ENCODE data around the gene NDUFB5.

Gene NDUFB5

GRCh38 chr3:179580992-179581391, 23.6 kb upstream of the NDUFB5 start:
- CTCF ChIA-PET: no interaction called here

More at GRCh38 chr3:179580992-179581391, 23.6 kb upstream of the NDUFB5 start:
- TF ChIP-seq ZNF366 (tag by site-specific recombination; conservative IDR thresholded peaks at IDR 0.05): no peak
- TF ChIP-seq, protein P1, sequence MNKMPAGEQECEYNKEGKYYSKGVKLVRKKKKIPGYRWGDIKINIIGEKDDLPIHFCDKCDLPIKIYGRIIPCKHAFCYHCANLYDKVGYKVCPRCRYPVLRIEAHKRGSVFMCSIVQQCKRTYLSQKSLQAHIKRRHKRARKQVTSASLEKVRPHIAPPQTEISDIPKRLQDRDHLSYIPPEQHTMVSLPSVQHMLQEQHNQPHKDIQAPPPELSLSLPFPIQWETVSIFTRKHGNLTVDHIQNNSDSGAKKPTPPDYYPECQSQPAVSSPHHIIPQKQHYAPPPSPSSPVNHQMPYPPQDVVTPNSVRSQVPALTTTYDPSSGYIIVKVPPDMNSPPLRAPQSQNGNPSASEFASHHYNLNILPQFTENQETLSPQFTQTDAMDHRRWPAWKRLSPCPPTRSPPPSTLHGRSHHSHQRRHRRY (tag by site-specific recombination; IDR thresholded peaks at IDR 0.05): no peak
- no peak for TF ChIP-seq ZNF776 (tag by site-specific recombination; IDR thresholded peaks at IDR 0.05; ENCODE audit: borderline replicate concordance)
- TF ChIP-seq ZNF473 (tag by site-specific recombination; IDR thresholded peaks at IDR 0.05): no peak
- no peak for TF ChIP-seq REST (tag by site-specific recombination; IDR thresholded peaks at IDR 0.05)
- TF ChIP-seq ZNF600 (tag by site-specific recombination; IDR thresholded peaks at IDR 0.05): no peak
- no peak for TF ChIP-seq ZNF785 (tag by site-specific recombination; IDR thresholded peaks at IDR 0.05)
- no peak for TF ChIP-seq OVOL3 (tag by site-specific recombination; IDR thresholded peaks at IDR 0.05)
- TF ChIP-seq, protein P2, sequence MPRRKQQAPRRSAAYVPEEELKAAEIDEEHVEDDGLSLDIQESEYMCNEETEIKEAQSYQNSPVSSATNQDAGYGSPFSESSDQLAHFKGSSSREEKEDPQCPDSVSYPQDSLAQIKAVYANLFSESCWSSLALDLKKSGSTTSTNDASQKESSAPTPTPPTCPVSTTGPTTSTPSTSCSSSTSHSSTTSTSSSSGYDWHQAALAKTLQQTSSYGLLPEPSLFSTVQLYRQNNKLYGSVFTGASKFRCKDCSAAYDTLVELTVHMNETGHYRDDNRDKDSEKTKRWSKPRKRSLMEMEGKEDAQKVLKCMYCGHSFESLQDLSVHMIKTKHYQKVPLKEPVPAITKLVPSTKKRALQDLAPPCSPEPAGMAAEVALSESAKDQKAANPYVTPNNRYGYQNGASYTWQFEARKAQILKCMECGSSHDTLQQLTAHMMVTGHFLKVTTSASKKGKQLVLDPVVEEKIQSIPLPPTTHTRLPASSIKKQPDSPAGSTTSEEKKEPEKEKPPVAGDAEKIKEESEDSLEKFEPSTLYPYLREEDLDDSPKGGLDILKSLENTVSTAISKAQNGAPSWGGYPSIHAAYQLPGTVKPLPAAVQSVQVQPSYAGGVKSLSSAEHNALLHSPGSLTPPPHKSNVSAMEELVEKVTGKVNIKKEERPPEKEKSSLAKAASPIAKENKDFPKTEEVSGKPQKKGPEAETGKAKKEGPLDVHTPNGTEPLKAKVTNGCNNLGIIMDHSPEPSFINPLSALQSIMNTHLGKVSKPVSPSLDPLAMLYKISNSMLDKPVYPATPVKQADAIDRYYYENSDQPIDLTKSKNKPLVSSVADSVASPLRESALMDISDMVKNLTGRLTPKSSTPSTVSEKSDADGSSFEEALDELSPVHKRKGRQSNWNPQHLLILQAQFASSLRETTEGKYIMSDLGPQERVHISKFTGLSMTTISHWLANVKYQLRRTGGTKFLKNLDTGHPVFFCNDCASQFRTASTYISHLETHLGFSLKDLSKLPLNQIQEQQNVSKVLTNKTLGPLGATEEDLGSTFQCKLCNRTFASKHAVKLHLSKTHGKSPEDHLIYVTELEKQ (tag by site-specific recombination; IDR thresholded peaks at IDR 0.05; ENCODE audit: borderline replicate concordance): no peak
- TF ChIP-seq ATF2 (tag by site-specific recombination; IDR thresholded peaks at IDR 0.05; ENCODE audit: low read depth): no peak
- TF ChIP-seq ZNF660 (tag by site-specific recombination; IDR thresholded peaks at IDR 0.05): no peak
- no peak for TF ChIP-seq ZNF621 (tag by site-specific recombination; IDR thresholded peaks at IDR 0.05)
- no peak for TF ChIP-seq ZNF792 (tag by site-specific recombination; IDR thresholded peaks at IDR 0.05)
- no peak for TF ChIP-seq ZFP69B (tag by site-specific recombination; IDR thresholded peaks at IDR 0.05)
- no peak for TF ChIP-seq ZNF121 (tag by site-specific recombination; IDR thresholded peaks at IDR 0.05)
- TF ChIP-seq, protein P3, sequence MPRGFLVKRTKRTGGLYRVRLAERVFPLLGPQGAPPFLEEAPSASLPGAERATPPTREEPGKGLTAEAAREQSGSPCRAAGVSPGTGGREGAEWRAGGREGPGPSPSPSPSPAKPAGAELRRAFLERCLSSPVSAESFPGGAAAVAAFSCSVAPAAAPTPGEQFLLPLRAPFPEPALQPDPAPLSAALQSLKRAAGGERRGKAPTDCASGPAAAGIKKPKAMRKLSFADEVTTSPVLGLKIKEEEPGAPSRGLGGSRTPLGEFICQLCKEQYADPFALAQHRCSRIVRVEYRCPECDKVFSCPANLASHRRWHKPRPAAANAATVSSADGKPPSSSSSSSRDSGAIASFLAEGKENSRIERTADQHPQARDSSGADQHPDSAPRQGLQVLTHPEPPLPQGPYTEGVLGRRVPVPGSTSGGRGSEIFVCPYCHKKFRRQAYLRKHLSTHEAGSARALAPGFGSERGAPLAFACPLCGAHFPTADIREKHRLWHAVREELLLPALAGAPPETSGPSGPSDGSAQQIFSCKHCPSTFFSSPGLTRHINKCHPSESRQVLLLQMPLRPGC (tag by site-specific recombination; IDR thresholded peaks at IDR 0.05): no peak
- no peak for TF ChIP-seq KLF8 (tag by site-specific recombination; IDR thresholded peaks at IDR 0.05)
- no peak for TF ChIP-seq AEBP2 (tag by site-specific recombination; IDR thresholded peaks at IDR 0.05; ENCODE audit: borderline replicate concordance)
- TF ChIP-seq ZBTB7A (tag by site-specific recombination; IDR thresholded peaks at IDR 0.05; ENCODE audit: low read depth): no peak
- Histone ChIP-seq H3K4me1 (ENCODE audit: control insufficient read depth, insufficient read depth, low read length) (no peaks in the 10 kb centered on the region), H3K36me3 (ENCODE audit: control insufficient read depth in 2 of 2, insufficient read depth in 1 of 2, low read length in 2 of 2) (peaks cover 21 to 74% of the 10 kb centered on the region in 2 experiments), H3K27ac (ENCODE audit: extremely low read depth, low read depth, low read length) (no peak overlapping the region), H3K9me3 (ENCODE audit: control insufficient read depth, insufficient read depth, low read depth, low read length) (no peaks in the 10 kb centered on the region), H3K4me3 (ENCODE audit: low read depth, low read length) (no peak overlapping the region)
- POLR2A ChIA-PET: no interaction called here

Measured in HEK293 (cell line).